GM23338 (cell line): ENCODE measurements around the gene BCL2L13. TPM values are rescaled to one million over a fixed set of nuclear protein-coding genes. Genes with fewer than 3 reads are reported as not detected.

ENCODE experiments used
- ATAC-seq: fragments of 200-7000 bp; cut with Tn5 transposase; 3 replicates; pipeline ENCODE4 v1.9.1; 2020
- DNase-seq: peaks from one replicate; pipeline ENCODE4 v3.0.0-alpha.2; 2015; ENCODE audit warnings: low spot score
- H2AFZ ChIP-seq: fragments of 200-600 bp; sonication (generic); 2 replicates; pipeline ENCODE4 v1.8.0; 2016; ENCODE audit warnings: antibody characterized with exemption, mild to moderate bottlenecking, moderate library complexity
- H3F3A ChIP-seq: fragments of 200-600 bp; sonication (generic); replicated peaks from 2 replicates; pipeline ENCODE4 v1.8.0; 2017; ENCODE audit warnings: antibody characterized with exemption, mixed run types, low read depth
- H3K27ac ChIP-seq: fragments of 200-600 bp; sonication (generic); 2 replicates; pipeline ENCODE4 v1.6.1; 2016; ENCODE audit warnings: low read depth
- H3K27me3 ChIP-seq: fragments of 200-600 bp; sonication (generic); 2 replicates; pipeline ENCODE4 v1.8.0; 2016; ENCODE audit warnings: mild to moderate bottlenecking, mixed run types, moderate library complexity; ENCODE audit not compliant: insufficient read depth
- H3K36me3 ChIP-seq: fragments of 200-600 bp; sonication (generic); 2 replicates; pipeline ENCODE4 v1.8.0; 2016; ENCODE audit warnings: mild to moderate bottlenecking; ENCODE audit not compliant: insufficient read depth
- H3K4me1 ChIP-seq: fragments of 200-600 bp; sonication (generic); 2 replicates; pipeline ENCODE4 v1.8.0; 2016; ENCODE audit warnings: mild to moderate bottlenecking, moderate library complexity; ENCODE audit not compliant: insufficient read depth
- H3K4me2 ChIP-seq: fragments of 200-600 bp; sonication (generic); 2 replicates; pipeline ENCODE4 v1.7.1; 2017; ENCODE audit warnings: mixed run types
- H3K4me3 ChIP-seq: fragments of 200-600 bp; sonication (generic); 2 replicates; pipeline ENCODE4 v1.6.1; 2016; ENCODE audit warnings: mixed run types
- H3K79me2 ChIP-seq: fragments of 200-600 bp; sonication (generic); replicated peaks from 2 replicates; pipeline ENCODE4 v1.8.0; 2017; ENCODE audit warnings: mild to moderate bottlenecking; ENCODE audit not compliant: insufficient read depth
- H3K9me2 ChIP-seq: fragments of 200-600 bp; sonication (generic); 2 replicates; pipeline ENCODE4 v1.8.0; 2017; ENCODE audit not compliant: insufficient read depth
- H4K20me1 ChIP-seq: fragments of 200-600 bp; sonication (generic); replicated peaks from 2 replicates; pipeline ENCODE4 v1.8.0; 2017; ENCODE audit warnings: mild to moderate bottlenecking; ENCODE audit not compliant: insufficient read depth
- H3K27ac Mint-ChIP-seq: 2 replicates; pipeline ENCODE4 v1.8.0; 2020; ENCODE audit warnings: inconsistent platforms, mild to moderate bottlenecking, moderate library complexity, mixed read lengths
- H3K27me3 Mint-ChIP-seq: 3 replicates; pipeline ENCODE4 v1.8.0; 2022; ENCODE audit warnings: low read depth, mild to moderate bottlenecking, moderate library complexity, mixed read lengths, inconsistent platforms; ENCODE audit not compliant: insufficient read depth, poor library complexity
- H3K36me3 Mint-ChIP-seq: 3 replicates; pipeline ENCODE4 v1.8.0; 2021; ENCODE audit warnings: low read depth, mild to moderate bottlenecking, inconsistent platforms, moderate library complexity, mixed read lengths
- H3K4me1 Mint-ChIP-seq: 3 replicates; pipeline ENCODE4 v1.8.0; 2020; ENCODE audit warnings: mild to moderate bottlenecking, inconsistent platforms, mixed read lengths
- H3K4me3 Mint-ChIP-seq: 3 replicates; pipeline ENCODE4 v1.8.0; 2021; ENCODE audit warnings: moderate library complexity, mild to moderate bottlenecking, inconsistent platforms, mixed read lengths
- H3K9me3 Mint-ChIP-seq: 3 replicates; pipeline ENCODE4 v1.8.0; 2020; ENCODE audit warnings: moderate library complexity, mild to moderate bottlenecking, inconsistent platforms, mixed read lengths
- CREB1 ChIP-seq: fragments of 250-450 bp; sonication (Bioruptor Pico); IDR thresholded peaks from 2 replicates; pipeline ENCODE4 v1.5.0; 2020; ENCODE audit warnings: low read depth, mild to moderate bottlenecking, moderate library complexity
- CTCF ChIP-seq, 2 experiments: fragments of 200-600 bp in 1 of 2; sonication (generic) in 1 of 2; conservative IDR thresholded peaks; 2 replicates each; pipeline versions ENCODE4 v1.5.1 to v1.6.1; 2016 to 2017; ENCODE audit warnings: antibody characterized with exemption in 2 of 2, low read depth in 2 of 2, mild to moderate bottlenecking in 2 of 2, moderate library complexity in 1 of 2
- ETS1 ChIP-seq: IDR thresholded peaks from 2 replicates; pipeline ENCODE4 v1.6.1; 2016; ENCODE audit warnings: antibody characterized with exemption
- EZH2phosphoT487 ChIP-seq: fragments of 200-600 bp; sonication (generic); IDR thresholded peaks from one replicate; pipeline ENCODE4 v1.8.1; 2018; ENCODE audit warnings: antibody characterized with exemption; ENCODE audit not compliant: unreplicated experiment
- JUNB ChIP-seq: IDR thresholded peaks from one replicate; pipeline ENCODE4 v1.6.1; 2016; ENCODE audit warnings: antibody characterized with exemption; ENCODE audit not compliant: unreplicated experiment
- NANOG ChIP-seq: IDR thresholded peaks from 2 replicates; pipeline ENCODE4 v1.6.1; 2016; ENCODE audit warnings: antibody characterized with exemption, borderline replicate concordance
- POLR2AphosphoS5 ChIP-seq: IDR thresholded peaks from 2 replicates; pipeline ENCODE4 v1.6.1; 2016; ENCODE audit warnings: antibody characterized with exemption, low read depth
- REST ChIP-seq: IDR thresholded peaks from one replicate; pipeline ENCODE4 v1.6.1; 2018; ENCODE audit warnings: antibody characterized with exemption; ENCODE audit not compliant: unreplicated experiment
- STAT1 ChIP-seq: IDR thresholded peaks from one replicate; pipeline ENCODE4 v1.6.1; 2016; ENCODE audit warnings: antibody characterized with exemption; ENCODE audit not compliant: unreplicated experiment
- ZNF331 ChIP-seq: fragments of 250-450 bp; sonication (Bioruptor Pico); IDR thresholded peaks from 2 replicates; pipeline ENCODE4 v1.5.0; 2020; ENCODE audit warnings: low read depth, mild to moderate bottlenecking, moderate library complexity
- ZNF462 ChIP-seq: fragments of 250-450 bp; sonication (Bioruptor Pico); IDR thresholded peaks from 2 replicates; pipeline ENCODE4 v1.5.0; 2020; ENCODE audit warnings: mild to moderate bottlenecking, moderate library complexity
- polyA plus RNA-seq: library from polyadenylated mRNA; unstranded; fragments of >200 nt; fragmentation: Nextera tagmentation; extraction: Ambion mirVana; gene quantifications from 2 replicates; pipeline ENCODE4 v1.2.1, GENCODE V29; 2016
- total RNA-seq: library from RNA; depleted of rRNA; stranded (reverse); fragments of >200 nt; shearing (Covaris generic); gene quantifications from 2 replicates; pipeline ENCODE4 v1.2.3, GENCODE V29; 2014

Gene BCL2L13
- total and polyA plus RNA-seq, 2 experiments from 2014 or later = 22.4 to 32.3 TPM

GRCh38 chr22:17633217-17633997 lies 5.2 kb upstream of the BCL2L13 start (continued):
- TF ChIP-seq ZNF462 (CRISPR knock-in tag) (no peak), JUNB (no peak), ZNF331 (CRISPR knock-in tag) (no peak), ETS1 (no peak), NANOG (no peak), EZH2phosphoT487 (no peak)

- Histone ChIP-seq H3K79me2 (no peaks in the 10 kb centered on the region), H4K20me1 (no peaks in the 10 kb centered on the region), H3K4me3 (no peak overlapping the region), H3K4me1 (peaks cover 4% of the 10 kb centered on the region), H3K27me3 (no peaks in the 10 kb centered on the region), H3F3A (peaks cover 10% of the 10 kb centered on the region; the same call in 1 of the 2 replicates), H3K9me2 (no peaks in the 10 kb centered on the region), H3K27ac (peak overlapping the region; percentile 35; the same call in 1 of the 2 replicates), H3K4me2 (no peak overlapping the region), H2AFZ (no peak overlapping the region), H3K36me3 (no peaks in the 10 kb centered on the region)
- H3K4me3 Mint-ChIP-seq = no peak overlapping the region
- H3K4me1 Mint-ChIP-seq = peaks cover 12% of the 10 kb centered on the region
- no peaks in the 10 kb centered on the region for H3K36me3 Mint-ChIP-seq
- no peak for TF ChIP-seq CREB1 (CRISPR knock-in tag)
- TF ChIP-seq STAT1 = no peak
- no peak for TF ChIP-seq JUNB
- no peak for TF ChIP-seq EZH2phosphoT487
- no peak for TF ChIP-seq POLR2AphosphoS5
- TF ChIP-seq CTCF (conservative IDR thresholded peaks at IDR 0.05; ENCODE audit: low read depth in 2 of 2) = no peak
- no peak for TF ChIP-seq ZNF331 (CRISPR knock-in tag)
- TF ChIP-seq REST = no peak
- ATAC-seq (no peak), DNase-seq (no peak)
- H3K27ac Mint-ChIP-seq = peak overlapping the region; percentile 29; the same call in 1 of the 2 replicates
- no peaks in the 10 kb centered on the region for H3K9me3 Mint-ChIP-seq
- peaks cover 2% of the 10 kb centered on the region for H3K27me3 Mint-ChIP-seq
These were observed 4.6 kb upstream of the BCL2L13 start for GRCh38 chr22:17633998-17634323.
